H1 (cell line): Measurements from ENCODE around the gene METTL21A. TPM values are rescaled to one million over a fixed set of nuclear protein-coding genes. Genes with fewer than 3 reads are reported as not detected.

Experiments used
- CTCF ChIA-PET: fragments of 300-600 bp; sonication (Branson Sonifier 250); formaldehyde crosslinking; loops from one replicate; lab custom pipeline; 2021; ENCODE audit not compliant: partially characterized antibody; lab: Charles Lee
- POLR2A ChIA-PET: fragments of 300-600 bp; sonication (Branson Sonifier 250); formaldehyde crosslinking; loops from one replicate; lab custom pipeline; 2021; ENCODE audit warnings: inconsistent platforms; ENCODE audit not compliant: partially characterized antibody; lab: Charles Lee
- DNase-seq, 2 experiments: peaks; one replicate each; pipeline versions ENCODE4 v3.0.0 to v3.0.0-alpha.2; 2010 to 2022; ENCODE audit warnings: low spot score in 2 of 2, low read depth in 1 of 2, mixed read lengths in 1 of 2
- FAIRE-seq: peaks from 2 replicates; lab custom pipeline; 2011; peaks lifted over from hg19 to GRCh38; lab: Jason Lieb, UNC
- H2AFZ ChIP-seq: 2 replicates; pipeline ENCODE4 v1.8.1; 2012; ENCODE audit warnings: low read length, inconsistent platforms
- H2AK5ac ChIP-seq: 2 replicates; pipeline ENCODE4 v1.6.1; 2013; ENCODE audit warnings: low read depth, low read length
- H2BK120ac ChIP-seq: replicated peaks from 2 replicates; pipeline ENCODE3; 2013; ENCODE audit warnings: low read depth, low read length, inconsistent platforms
- H2BK12ac ChIP-seq: 2 replicates; pipeline ENCODE4 v1.6.1; 2013; ENCODE audit warnings: low read depth, low read length
- H2BK15ac ChIP-seq: 2 replicates; pipeline ENCODE4 v1.6.1; 2013; ENCODE audit warnings: low read length
- H2BK20ac ChIP-seq: 2 replicates; pipeline ENCODE4 v1.6.1; 2013; ENCODE audit warnings: low read length
- H2BK5ac ChIP-seq: 2 replicates; pipeline ENCODE4 v1.6.1; 2013; ENCODE audit warnings: low read depth, low read length
- H3K14ac ChIP-seq: 2 replicates; pipeline ENCODE4 v1.6.1; 2013; ENCODE audit warnings: inconsistent platforms; ENCODE audit not compliant: insufficient read length
- H3K18ac ChIP-seq: 2 replicates; pipeline ENCODE4 v1.6.1; 2013; ENCODE audit warnings: low read length; ENCODE audit errors: extremely low read depth
- H3K23ac ChIP-seq: 2 replicates; pipeline ENCODE4 v1.6.1; 2013; ENCODE audit warnings: inconsistent platforms; ENCODE audit not compliant: insufficient read length
- H3K23me2 ChIP-seq: 2 replicates; pipeline ENCODE4 v1.6.1; 2013; ENCODE audit warnings: low read depth, low read length
- H3K27ac ChIP-seq: 2 replicates; pipeline ENCODE4 v1.6.1; 2011; ENCODE audit warnings: low read depth, low read length, inconsistent platforms
- H3K27me3 ChIP-seq, 4 experiments: replicated peaks in 1 of 4; 1 replicate in 1 of 4; 2 replicates in 3 of 4; pipeline versions ENCODE4 v1.6.1 to v1.8.1; 2011 to 2013; ENCODE audit warnings: low read length in 3 of 4, mild to moderate bottlenecking in 3 of 4, inconsistent platforms in 2 of 4, mixed read lengths in 2 of 4, moderate library complexity in 1 of 4; ENCODE audit not compliant: control insufficient read depth in 3 of 4, insufficient read depth in 3 of 4; ENCODE audit errors: extremely low read depth in 1 of 4
- H3K36me3 ChIP-seq, 4 experiments: 2 replicates each; pipeline versions ENCODE4 v1.6.1 to v1.8.1; 2011 to 2013; ENCODE audit warnings: mild to moderate bottlenecking in 4 of 4, low read length in 3 of 4, moderate library complexity in 2 of 4, control low read depth in 1 of 4, inconsistent platforms in 1 of 4; ENCODE audit not compliant: insufficient read depth in 4 of 4, control insufficient read depth in 2 of 4
- H3K4ac ChIP-seq: replicated peaks from 2 replicates; pipeline ENCODE3; 2013; ENCODE audit warnings: low read length, low read depth, mixed read lengths, inconsistent platforms; ENCODE audit not compliant: insufficient read length
- H3K4me1 ChIP-seq, 4 experiments: replicated peaks in 1 of 4; 1 replicate in 1 of 4; 2 replicates in 3 of 4; pipeline versions ENCODE4 v1.6.1 to v1.8.1; 2011 to 2013; ENCODE audit warnings: low read length in 3 of 4, inconsistent platforms in 2 of 4, mixed read lengths in 1 of 4; ENCODE audit not compliant: insufficient read depth in 4 of 4, control insufficient read depth in 3 of 4
- H3K4me2 ChIP-seq, 2 experiments: 2 replicates each; pipeline versions ENCODE4 v1.6.1 to v1.8.1; 2011 to 2013; ENCODE audit warnings: low read depth in 2 of 2, low read length in 2 of 2, control low read depth in 1 of 2, inconsistent platforms in 1 of 2, mild to moderate bottlenecking in 1 of 2; ENCODE audit not compliant: insufficient read depth in 1 of 2
- H3K4me3 ChIP-seq, 4 experiments: fragments of 200-600, 300-600 bp in 1 of 4; sonication (generic), shearing (Covaris generic), sonication (Bioruptor Twin) in 1 of 4; 2 replicates each; pipeline versions ENCODE4 v1.5.1 to v1.8.1; 2011 to 2016; ENCODE audit warnings: low read length in 4 of 4, low read depth in 3 of 4, control low read depth in 2 of 4, inconsistent platforms in 2 of 4, mild to moderate bottlenecking in 2 of 4, mixed read lengths in 1 of 4, moderate library complexity in 1 of 4; ENCODE audit not compliant: insufficient read depth in 2 of 4; ENCODE audit errors: extremely low read depth in 1 of 4
- H3K56ac ChIP-seq: replicated peaks from 2 replicates; pipeline ENCODE3; 2013; ENCODE audit warnings: low read depth, mild to moderate bottlenecking, mixed read lengths, low read length, inconsistent platforms; ENCODE audit not compliant: insufficient read length
- H3K79me1 ChIP-seq: 2 replicates; pipeline ENCODE4 v1.6.1; 2013; ENCODE audit warnings: low read depth, low read length, control low read depth
- H3K79me2 ChIP-seq, 2 experiments: 2 replicates each; pipeline versions ENCODE4 v1.6.1 to v1.8.1; 2012 to 2013; ENCODE audit warnings: low read length in 2 of 2, mild to moderate bottlenecking in 2 of 2, inconsistent platforms in 1 of 2; ENCODE audit not compliant: insufficient read depth in 2 of 2, control insufficient read depth in 1 of 2
- H3K9ac ChIP-seq, 4 experiments: replicated peaks in 1 of 4; 1 replicate in 1 of 4; 2 replicates in 3 of 4; pipeline versions ENCODE4 v1.6.1 to v1.8.1; 2011 to 2013; ENCODE audit warnings: low read depth in 3 of 4, low read length in 3 of 4, control low read depth in 2 of 4, mild to moderate bottlenecking in 2 of 4, moderate library complexity in 2 of 4, inconsistent platforms in 1 of 4; ENCODE audit errors: extremely low read depth in 1 of 4
- H3K9me3 ChIP-seq, 2 experiments: 2 replicates each; pipeline versions ENCODE4 v1.6.1 to v1.8.1; 2012 to 2013; ENCODE audit warnings: mild to moderate bottlenecking in 2 of 2, moderate library complexity in 2 of 2, control low read depth in 1 of 2, inconsistent platforms in 1 of 2, low read depth in 1 of 2, low read length in 1 of 2, mixed read lengths in 1 of 2; ENCODE audit not compliant: insufficient read depth in 2 of 2
- H4K20me1 ChIP-seq, 2 experiments: replicated peaks in 1 of 2; 2 replicates each; pipeline versions ENCODE3 to v1.8.1; 2011 to 2013; ENCODE audit warnings: inconsistent platforms in 2 of 2, low read length in 2 of 2, mild to moderate bottlenecking in 1 of 2; ENCODE audit not compliant: insufficient read depth in 2 of 2, control insufficient read depth in 1 of 2
- H4K5ac ChIP-seq: 2 replicates; pipeline ENCODE4 v1.6.1; 2013; ENCODE audit warnings: low read length, low read depth, mixed read lengths, inconsistent platforms; ENCODE audit not compliant: insufficient read length
- H4K8ac ChIP-seq: 2 replicates; pipeline ENCODE4 v1.8.0; 2013; ENCODE audit warnings: mild to moderate bottlenecking, moderate library complexity, low read length, inconsistent platforms; ENCODE audit not compliant: insufficient read depth; ENCODE audit errors: extremely low read depth
- H4K91ac ChIP-seq: replicated peaks from 2 replicates; pipeline ENCODE3; 2013; ENCODE audit warnings: low read length, mixed read lengths, inconsistent platforms; ENCODE audit not compliant: insufficient read length
- EP300 ChIP-seq, 2 experiments: IDR thresholded peaks; 1 replicate in 1 of 2; 2 replicates in 1 of 2; pipeline ENCODE4 v1.6.1; 2011 to 2012; ENCODE audit warnings: low read depth in 2 of 2, low read length in 2 of 2, mild to moderate bottlenecking in 2 of 2, borderline replicate concordance in 1 of 2, inconsistent platforms in 1 of 2, moderate library complexity in 1 of 2
- EZH2 ChIP-seq: fragments of 200-600 bp; sonication (generic); IDR thresholded peaks from 2 replicates; pipeline ENCODE4 v1.7.1; 2012; ENCODE audit warnings: low read depth, mild to moderate bottlenecking, moderate library complexity, low read length, inconsistent platforms; ENCODE audit not compliant: severe bottlenecking
- FOSL1 ChIP-seq: IDR thresholded peaks from 2 replicates; pipeline ENCODE4 v1.6.1; 2011; ENCODE audit warnings: mild to moderate bottlenecking, low read depth, low read length, moderate library complexity; ENCODE audit not compliant: insufficient read depth
- GABPA ChIP-seq: IDR thresholded peaks from 2 replicates; pipeline ENCODE4 v1.6.1; 2011; ENCODE audit warnings: mild to moderate bottlenecking, low read length, moderate library complexity, borderline replicate concordance; ENCODE audit not compliant: insufficient read depth
- POLR2A ChIP-seq, 2 experiments: IDR thresholded peaks; 1 replicate in 1 of 2; 2 replicates in 1 of 2; pipeline ENCODE4 v1.6.1; 2011; ENCODE audit warnings: low read depth in 2 of 2, low read length in 2 of 2, mild to moderate bottlenecking in 2 of 2; ENCODE audit errors: control extremely low read depth in 1 of 2
- POLR2AphosphoS5 ChIP-seq: IDR thresholded peaks from 2 replicates; pipeline ENCODE4 v1.6.1; 2011; ENCODE audit warnings: low read depth, low read length
- SIN3A ChIP-seq, 2 experiments: IDR thresholded peaks in 1 of 2; conservative IDR thresholded peaks in 1 of 2; 2 replicates each; pipeline ENCODE4 v1.6.1; 2011 to 2012; ENCODE audit warnings: low read length in 2 of 2, improper control_type of control experiment in 1 of 2, low read depth in 1 of 2, mild to moderate bottlenecking in 1 of 2
- SUZ12 ChIP-seq: fragments of 200-600 bp; sonication (generic); IDR thresholded peaks from 2 replicates; pipeline ENCODE4 v1.6.1; 2012; ENCODE audit warnings: mild to moderate bottlenecking, inconsistent platforms, low read length, moderate library complexity, mixed read lengths
- TAF1 ChIP-seq: IDR thresholded peaks from 2 replicates; pipeline ENCODE4 v1.6.1; 2011; ENCODE audit warnings: mild to moderate bottlenecking, low read depth, low read length
- YY1 ChIP-seq: IDR thresholded peaks from 2 replicates; pipeline ENCODE4 v1.6.1; 2011; ENCODE audit warnings: low read depth, mild to moderate bottlenecking, low read length
- polyA plus RNA-seq, 7 experiments: library from polyadenylated mRNA; depleted of rRNA in 3 of 7; stranded (reverse) in 5 of 7; unstranded in 2 of 7; fragments of >200 nt in 5 of 7; fragments of 200-250 nt in 2 of 7; gene quantifications; 1 replicate in 5 of 7; 2 replicates in 1 of 7; 4 replicates in 1 of 7; pipeline versions ENCODE4 v1.2.1 to v1.2.3, GENCODE V29; 2011 to 2013; ENCODE audit warnings: missing spikeins in 2 of 7, mixed read lengths in 2 of 7
- total RNA-seq: library from RNA; stranded (reverse); fragmentation: NEBNext Ultra II Directional; extraction: Animal tissue kit (Norgen Biotek cat#: 25700); gene quantifications from 2 replicates; pipeline ENCODE4 v1.2.1, GENCODE V29; 2021
- TF ChIP-seq, protein P1 (sequence below): IDR thresholded peaks from 2 replicates; pipeline ENCODE4 v1.6.1; 2011; ENCODE audit warnings: low read depth, mild to moderate bottlenecking, low read length; ENCODE audit not compliant: insufficient read depth
- TF ChIP-seq, protein P2 (sequence below), 3 experiments: IDR thresholded peaks; 1 replicate in 2 of 3; 2 replicates in 1 of 3; pipeline versions ENCODE4 v1.5.1 to v1.6.1; 2011; ENCODE audit warnings: low read length in 3 of 3, mild to moderate bottlenecking in 3 of 3, inconsistent platforms in 2 of 3, low read depth in 1 of 3, moderate library complexity in 1 of 3; ENCODE audit not compliant: insufficient read depth in 1 of 3; ENCODE audit errors: control extremely low read depth in 1 of 3

METTL21A gene
- total and polyA plus RNA-seq, 2 of the 8 experiments (the other 6 are each of a cell fraction or from before 2014, with no cell fraction given) = 36.2 to 55.0 TPM

DNA sequence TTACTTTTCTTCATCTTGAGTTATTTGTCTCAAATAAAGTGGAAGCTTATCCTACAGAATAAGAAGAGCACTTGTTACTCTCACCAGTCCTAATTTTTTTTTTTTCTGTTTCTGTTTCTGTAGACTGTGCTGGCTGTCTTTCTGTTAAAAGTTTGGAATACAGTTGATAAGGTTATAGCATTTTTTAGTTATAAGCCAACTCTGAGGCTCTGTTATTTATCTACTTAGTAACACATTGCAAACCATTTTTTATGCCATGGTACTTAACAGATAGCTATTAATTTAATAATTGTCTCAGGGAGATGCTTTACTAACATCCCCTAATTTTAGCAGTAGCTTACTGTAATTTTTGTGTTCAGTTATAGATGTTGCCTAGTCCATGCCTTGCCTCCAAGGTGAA lies 57.5 kb downstream of the METTL21A start:
- DNase-seq (no peak), FAIRE-seq (no peak)
- Histone ChIP-seq H3K14ac (no peak overlapping the region), H4K91ac (no peak overlapping the region), H3K23me2 (no peaks in the 10 kb centered on the region), H4K5ac (no peak overlapping the region), H3K79me2 (peaks cover 0 to 2% of the 10 kb centered on the region in 2 experiments; a peak in 1 of 4 replicates), H3K9me3 (no peaks in the 10 kb centered on the region), H2BK15ac (no peak overlapping the region), H3K4me3 (no peak overlapping the region), H2BK12ac (no peak overlapping the region), H3K56ac (no peak overlapping the region), H3K27ac (no peak overlapping the region), H3K79me1 (no peaks in the 10 kb centered on the region; the same call in 1 of the 2 replicates), H2AK5ac (no peak overlapping the region), H3K4ac (no peak overlapping the region), H4K8ac (no peak overlapping the region), H3K23ac (no peak overlapping the region), H4K20me1 (no peaks in the 10 kb centered on the region), H3K4me1 (no peaks in the 10 kb centered on the region), H3K18ac (no peak overlapping the region), H3K36me3 (peaks cover 7 to 86% (median 41%) of the 10 kb centered on the region in 4 experiments), H2BK120ac (no peak overlapping the region), H2AFZ (no peak overlapping the region), H3K27me3 (no peaks in the 10 kb centered on the region), H2BK5ac (no peak overlapping the region), H3K9ac (no peak overlapping the region), H3K4me2 (no peak overlapping the region), H2BK20ac (no peak overlapping the region)
- ChIA-PET CTCF (no interaction called here), POLR2A (no interaction called here)
- no peak for TF ChIP-seq FOSL1
- TF ChIP-seq TAF1 = no peak
- TF ChIP-seq SIN3A (conservative IDR thresholded peaks at IDR 0.05 in 1 of 2, IDR thresholded peaks at IDR 0.05 in 1 of 2; ENCODE audit: low read depth in 1 of 2, low read length in 2 of 2) = no peak
- no peak for TF ChIP-seq POLR2A (IDR thresholded peaks at IDR 0.05; ENCODE audit: control extremely low read depth in 1 of 2, low read depth in 2 of 2, low read length in 2 of 2)
- TF ChIP-seq, protein P1, sequence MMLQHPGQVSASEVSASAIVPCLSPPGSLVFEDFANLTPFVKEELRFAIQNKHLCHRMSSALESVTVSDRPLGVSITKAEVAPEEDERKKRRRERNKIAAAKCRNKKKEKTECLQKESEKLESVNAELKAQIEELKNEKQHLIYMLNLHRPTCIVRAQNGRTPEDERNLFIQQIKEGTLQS = no peak
- TF ChIP-seq GABPA = no peak
- TF ChIP-seq, protein P2, sequence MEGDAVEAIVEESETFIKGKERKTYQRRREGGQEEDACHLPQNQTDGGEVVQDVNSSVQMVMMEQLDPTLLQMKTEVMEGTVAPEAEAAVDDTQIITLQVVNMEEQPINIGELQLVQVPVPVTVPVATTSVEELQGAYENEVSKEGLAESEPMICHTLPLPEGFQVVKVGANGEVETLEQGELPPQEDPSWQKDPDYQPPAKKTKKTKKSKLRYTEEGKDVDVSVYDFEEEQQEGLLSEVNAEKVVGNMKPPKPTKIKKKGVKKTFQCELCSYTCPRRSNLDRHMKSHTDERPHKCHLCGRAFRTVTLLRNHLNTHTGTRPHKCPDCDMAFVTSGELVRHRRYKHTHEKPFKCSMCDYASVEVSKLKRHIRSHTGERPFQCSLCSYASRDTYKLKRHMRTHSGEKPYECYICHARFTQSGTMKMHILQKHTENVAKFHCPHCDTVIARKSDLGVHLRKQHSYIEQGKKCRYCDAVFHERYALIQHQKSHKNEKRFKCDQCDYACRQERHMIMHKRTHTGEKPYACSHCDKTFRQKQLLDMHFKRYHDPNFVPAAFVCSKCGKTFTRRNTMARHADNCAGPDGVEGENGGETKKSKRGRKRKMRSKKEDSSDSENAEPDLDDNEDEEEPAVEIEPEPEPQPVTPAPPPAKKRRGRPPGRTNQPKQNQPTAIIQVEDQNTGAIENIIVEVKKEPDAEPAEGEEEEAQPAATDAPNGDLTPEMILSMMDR (IDR thresholded peaks at IDR 0.05; ENCODE audit: control extremely low read depth in 1 of 3, insufficient read depth in 1 of 3, low read depth in 1 of 3, low read length in 3 of 3) = no peak
- no peak for TF ChIP-seq YY1
- TF ChIP-seq EP300 (IDR thresholded peaks at IDR 0.05; ENCODE audit: borderline replicate concordance in 1 of 2, low read depth in 2 of 2, low read length in 2 of 2) = no peak
- no peak for TF ChIP-seq POLR2AphosphoS5
- TF ChIP-seq SUZ12 = no peak
- no peak for TF ChIP-seq EZH2
